Activated CD8-positive, alpha-beta memory T cell treated with anti-CD3 and anti-CD28 coated beads, Interleukin-2, amount 50 U/mL, for 24 hours (primary cell): ENCODE results near the gene CAMTA1.

ENCODE experiments used
- DNase-seq: peaks from one replicate; pipeline ENCODE4 v3.0.0-alpha.2; 2020; ENCODE audit errors: extremely low read depth

Gene CAMTA1

GRCh38 chr1:7491109-7491817, 706.0 kb downstream of the CAMTA1 start:
- no peak for DNase-seq

GRCh38 chr1:7491818-7492173, 706.5 kb downstream of the CAMTA1 start:
- DNase-seq, result no peak

GRCh38 chr1:7493711-7494454, 708.6 kb downstream of the CAMTA1 start:
- DNase-seq, result no peak

GRCh38 chr1:7495962-7496361, 710.7 kb downstream of the CAMTA1 start:
- no peak for DNase-seq

- no peak for DNase-seq
Measured at GRCh38 chr1:7497107-7497637, 711.9 kb downstream of the CAMTA1 start.

GRCh38 chr1:7500381-7501083, 715.3 kb downstream of the CAMTA1 start:
- DNase-seq, result no peak

GRCh38 chr1:7501084-7501491, 715.8 kb downstream of the CAMTA1 start:
- no peak for DNase-seq

GRCh38 chr1:7501723-7502603, 716.7 kb downstream of the CAMTA1 start:
- DNase-seq, result no peak

- no peak for DNase-seq
Measured at GRCh38 chr1:7503691-7504437, 718.6 kb downstream of the CAMTA1 start.

GRCh38 chr1:7504438-7504720, 719.1 kb downstream of the CAMTA1 start:
- DNase-seq, result no peak

- no peak for DNase-seq
Measured at GRCh38 chr1:7505094-7505770, 720.0 kb downstream of the CAMTA1 start.

GRCh38 chr1:7505771-7506453, 720.7 kb downstream of the CAMTA1 start:
- no peak for DNase-seq

GRCh38 chr1:7506454-7507284, 721.4 kb downstream of the CAMTA1 start:
- no peak for DNase-seq

GRCh38 chr1:7507285-7508019, 722.2 kb downstream of the CAMTA1 start:
- no peak for DNase-seq

- DNase-seq, result no peak
Measured at GRCh38 chr1:7508052-7508933, 723.0 kb downstream of the CAMTA1 start.

- DNase-seq, result no peak
Measured at GRCh38 chr1:7508934-7509519, 723.8 kb downstream of the CAMTA1 start.

- DNase-seq, result no peak
Measured at GRCh38 chr1:7509598-7509997, 724.3 kb downstream of the CAMTA1 start.
